Fibroblast of the aortic adventitia (primary cell): Measurements from ENCODE around the gene ALB. TPM values are rescaled to one million over a fixed set of nuclear protein-coding genes. Genes with fewer than 3 reads are reported as not detected.

Experiments
- DNase-seq: peaks from one replicate; pipeline ENCODE4 v3.0.0-alpha.2; 2010; ENCODE audit warnings: low read depth
- H3K4me3 ChIP-seq: 2 replicates; pipeline ENCODE4 v1.5.1; 2011; ENCODE audit warnings: low read depth, mild to moderate bottlenecking, control low read depth, low read length, moderate library complexity
- CTCF ChIP-seq: IDR thresholded peaks from 2 replicates; pipeline ENCODE4 v1.5.1; 2011; ENCODE audit warnings: mild to moderate bottlenecking, low read length, control low read depth, inconsistent platforms; ENCODE audit not compliant: insufficient read depth
- total RNA-seq: library from RNA; depleted of rRNA; stranded (reverse); fragments of >200 nt; gene quantifications from 2 replicates; pipeline ENCODE4 v1.2.3, GENCODE V29; 2012; ENCODE audit warnings: low replicate concordance

Gene ALB
- total RNA-seq, 1 donor, result not detected

GRCh38 chr4:73468170-73468569, 64.1 kb downstream of the ALB start:
- H3K4me3 ChIP-seq, result no peak overlapping the region
- DNase-seq, result no peak
- TF ChIP-seq CTCF, result no peak

- no peak for TF ChIP-seq CTCF
- DNase-seq, result no peak
- H3K4me3 ChIP-seq, result no peak overlapping the region
These were observed 66.6 kb downstream of the ALB start for GRCh38 chr4:73470728-73471127.

Other genes starting within 250 kb of the ALB start
- 64.4 and 72.5 TPM in 2 replicates for gene ANKRD17, start 145.5 kb upstream of the ALB start, total RNA-seq
- 0.90 TPM in 1 of 2 replicates, not detected in the other for gene AFP, start 31.9 kb downstream of the ALB start, total RNA-seq
- gene AFM, start 77.5 kb downstream of the ALB start, total RNA-seq, result not detected in 2 replicates
- not detected in 2 replicates for gene RASSF6, start 216.1 kb downstream of the ALB start, total RNA-seq